Stimulated activated CD4-positive, alpha-beta T cell treated with anti-CD3 and anti-CD28 coated beads, TNF-alpha, amount 100 ng/mL, for 1 hour (primary cell): ENCODE measurements around the gene BAIAP2L2.
"Not testable (repeated sequence)": the region's sequence is repeated elsewhere in the genome, so short reads cannot be mapped to it uniquely, and the experiment has no call there.

ENCODE experiments used
- DNase-seq, 3 donors: peaks; one replicate each; pipeline ENCODE4 v3.0.0-alpha.2; 2020; ENCODE audit warnings: low read depth in 3 of 3, low spot score in 1 of 3

BAIAP2L2 gene

DNA sequence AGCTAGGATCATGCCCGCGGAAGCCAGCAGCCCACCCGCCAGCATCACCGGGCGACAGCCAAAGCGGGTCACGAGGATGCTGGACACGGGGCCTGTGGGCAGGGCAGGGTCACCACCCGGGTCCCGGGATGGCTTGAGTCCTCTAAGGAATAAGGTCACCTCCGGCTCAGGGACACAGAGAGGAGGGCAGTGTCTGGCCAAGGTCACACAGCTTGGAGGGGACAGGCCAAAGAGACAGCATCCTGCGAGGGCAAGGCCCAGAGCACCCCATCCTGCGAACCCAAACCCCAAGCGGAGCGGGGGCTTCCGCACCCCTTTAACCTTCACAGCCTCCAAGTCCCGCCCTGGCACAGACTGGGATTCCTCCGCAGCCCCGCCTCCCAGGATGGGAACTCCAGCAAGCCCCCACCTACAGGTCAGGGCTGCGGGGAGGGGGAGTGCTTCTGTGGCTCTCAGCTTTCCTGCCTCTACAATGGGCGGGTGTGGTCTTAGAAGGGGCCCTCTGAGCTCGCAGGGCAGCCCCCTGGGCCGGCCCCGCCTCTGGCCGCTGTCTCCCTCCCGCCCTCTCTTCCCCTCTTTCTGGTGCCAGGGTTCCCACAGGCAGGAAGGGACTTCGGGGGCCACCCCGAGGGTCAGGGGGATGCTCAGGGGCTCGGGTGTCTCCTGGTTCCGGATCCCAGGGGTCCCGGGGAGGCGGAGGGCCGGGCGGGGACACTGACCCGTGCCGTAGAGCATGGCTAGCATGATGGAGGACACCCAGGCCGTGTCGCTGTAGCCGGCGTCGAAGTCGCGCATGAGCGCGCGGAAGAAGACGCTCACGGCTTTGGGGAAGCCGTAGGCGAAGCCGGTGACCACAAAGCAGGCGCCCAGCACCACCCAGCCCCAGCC is 28.3 kb downstream of the BAIAP2L2 start:
- no peak for DNase-seq

- no peak for DNase-seq
Measured at GRCh38 chr22:38081636-38081940, 28.9 kb downstream of the BAIAP2L2 start.

DNA sequence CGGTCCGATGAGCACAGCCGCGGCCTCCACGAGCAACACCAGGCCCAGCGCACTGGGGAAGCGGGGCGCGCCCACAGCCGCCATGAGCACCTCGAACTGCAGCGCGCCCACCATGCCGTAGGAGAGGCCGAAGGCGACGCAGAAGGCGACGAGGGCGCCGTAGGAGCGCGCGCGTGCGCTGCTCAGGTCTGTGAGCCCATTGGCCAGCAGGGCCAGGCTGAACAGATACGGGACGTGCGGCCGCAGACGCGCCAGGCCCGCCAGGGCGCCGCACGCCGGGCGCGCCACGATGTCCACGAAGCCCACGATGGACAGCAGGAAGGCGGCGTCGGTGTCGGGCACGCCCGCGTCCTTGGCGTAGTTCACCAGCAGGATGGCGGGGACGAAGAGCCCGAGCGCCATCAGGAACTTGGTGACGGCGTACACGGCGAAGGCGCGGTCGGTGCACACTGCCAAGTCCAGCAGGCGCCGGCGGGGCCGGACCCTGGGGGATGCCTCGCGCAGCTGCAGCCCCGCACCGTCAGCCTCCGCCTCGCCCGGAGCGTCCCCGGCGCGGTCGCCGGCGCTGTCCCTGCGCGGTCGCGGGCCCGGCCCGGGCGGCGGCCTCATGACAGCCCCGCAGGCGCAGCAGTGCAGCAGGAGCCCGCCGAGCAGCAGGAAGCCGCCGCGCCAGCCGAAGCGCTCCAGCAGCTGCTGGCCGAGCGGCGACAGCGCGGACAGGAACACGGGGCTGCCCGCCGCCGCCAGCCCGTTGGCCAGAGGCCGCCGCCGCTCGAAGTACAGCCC is 29.4 kb downstream of the BAIAP2L2 start:
- no peak for DNase-seq

- no peak for DNase-seq
Measured at GRCh38 chr22:38080474-38080849, 30.0 kb downstream of the BAIAP2L2 start.

- DNase-seq, result no peak
Measured at GRCh38 chr22:38079804-38080203, 30.7 kb downstream of the BAIAP2L2 start.

DNA sequence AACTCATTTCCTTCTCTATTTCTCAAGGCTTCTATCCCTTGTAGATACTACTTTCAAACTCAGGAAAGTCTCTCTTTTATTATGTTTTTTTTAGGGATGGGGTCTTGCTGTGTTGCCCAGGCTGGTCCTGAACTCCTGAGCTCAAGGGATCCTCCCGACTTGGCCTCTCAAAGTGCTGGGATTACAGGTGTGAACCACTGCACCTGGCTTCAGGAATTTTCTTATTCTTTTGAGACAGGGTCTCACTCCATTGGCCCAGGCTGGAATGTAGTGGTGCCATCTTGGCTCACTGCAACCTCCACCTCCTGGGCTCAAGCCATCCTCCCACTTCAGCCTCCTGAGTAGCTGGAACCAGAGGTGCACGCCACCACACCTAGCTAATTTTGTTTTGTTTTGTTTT is 31.3 kb downstream of the BAIAP2L2 start:
- DNase-seq, result not testable (repeated sequence)

DNA sequence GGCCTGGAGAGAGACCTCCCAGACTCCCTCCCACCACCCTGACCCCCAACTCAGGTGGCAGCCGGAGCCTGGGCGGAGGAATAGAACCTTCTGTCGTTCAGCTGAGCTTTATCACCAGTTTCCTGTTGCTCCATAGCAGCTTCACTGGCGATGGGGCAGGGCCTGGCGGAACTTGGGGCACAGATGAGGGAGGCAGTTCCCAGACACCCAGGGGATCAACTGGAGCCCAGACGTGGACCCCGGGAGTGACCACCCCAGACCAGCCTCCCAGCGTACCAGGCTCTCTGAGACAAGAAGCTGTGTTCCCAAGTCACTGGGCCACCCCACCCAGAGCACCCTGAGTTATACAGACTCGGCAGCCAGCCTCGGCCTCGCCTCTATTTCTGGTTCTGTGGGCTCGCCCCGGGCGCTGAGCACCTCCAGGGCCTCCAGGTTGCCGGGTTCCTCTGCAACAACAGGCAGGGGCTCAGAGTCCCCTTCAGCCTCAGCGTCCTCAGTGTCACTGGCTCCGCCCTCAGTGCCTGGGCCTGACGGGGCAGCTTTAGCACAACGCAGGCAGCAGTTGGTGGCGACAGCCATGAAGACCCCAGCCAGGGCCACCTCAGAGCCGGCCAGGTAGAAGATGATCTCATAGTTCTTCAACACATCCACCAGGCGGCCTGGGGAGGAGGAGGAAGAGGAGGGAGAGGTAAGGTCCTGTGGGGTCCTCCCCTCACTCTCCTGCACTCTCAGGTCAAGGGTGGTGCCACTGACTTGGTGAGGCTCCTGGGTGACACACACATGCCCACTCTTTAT is 32.2 kb downstream of the BAIAP2L2 start:
- DNase-seq, result no peak

- no peak for DNase-seq
Measured at GRCh38 chr22:38077595-38077994, 32.9 kb downstream of the BAIAP2L2 start.

GRCh38 chr22:38077096-38077495 is 33.4 kb downstream of the BAIAP2L2 start:
- DNase-seq, result no peak

- no peak for DNase-seq
Measured at GRCh38 chr22:38075961-38076360, 34.5 kb downstream of the BAIAP2L2 start.

DNA sequence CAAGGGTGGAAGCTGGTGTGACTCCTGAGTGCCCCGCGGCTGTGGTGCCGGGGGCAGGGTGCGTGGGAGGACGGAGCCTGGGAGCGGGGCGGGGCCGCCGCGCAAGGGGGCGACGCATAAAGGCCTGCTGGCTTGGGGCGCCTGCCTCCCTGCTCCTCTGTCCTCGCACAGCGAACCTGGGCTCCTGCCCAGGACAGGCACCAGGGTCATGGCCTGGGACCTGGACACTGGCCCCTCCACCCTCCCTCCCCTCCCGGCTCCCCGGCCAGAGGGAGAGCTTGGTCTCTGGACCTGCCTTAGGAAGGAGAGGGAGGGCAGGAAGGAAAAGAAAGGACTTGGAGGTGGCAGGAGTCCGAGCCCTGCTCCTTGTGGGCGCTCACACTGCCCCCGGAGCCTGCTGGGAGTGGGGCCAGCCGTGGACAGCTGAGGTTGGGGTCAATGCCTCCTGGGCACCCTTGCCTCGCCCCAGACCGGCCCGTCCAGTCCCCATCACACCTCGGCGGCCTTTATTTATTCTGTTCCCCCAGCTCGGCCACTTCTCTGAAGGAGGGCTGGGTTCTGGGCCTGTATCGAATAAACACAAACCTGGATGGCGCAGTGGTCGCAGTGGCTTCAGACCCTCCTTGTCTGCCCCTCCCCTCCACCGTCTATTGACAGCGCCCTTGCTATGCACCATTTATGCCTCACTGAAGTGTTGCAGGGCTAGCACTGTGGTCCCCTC is 35.2 kb downstream of the BAIAP2L2 start:
- DNase-seq, result no peak

DNA sequence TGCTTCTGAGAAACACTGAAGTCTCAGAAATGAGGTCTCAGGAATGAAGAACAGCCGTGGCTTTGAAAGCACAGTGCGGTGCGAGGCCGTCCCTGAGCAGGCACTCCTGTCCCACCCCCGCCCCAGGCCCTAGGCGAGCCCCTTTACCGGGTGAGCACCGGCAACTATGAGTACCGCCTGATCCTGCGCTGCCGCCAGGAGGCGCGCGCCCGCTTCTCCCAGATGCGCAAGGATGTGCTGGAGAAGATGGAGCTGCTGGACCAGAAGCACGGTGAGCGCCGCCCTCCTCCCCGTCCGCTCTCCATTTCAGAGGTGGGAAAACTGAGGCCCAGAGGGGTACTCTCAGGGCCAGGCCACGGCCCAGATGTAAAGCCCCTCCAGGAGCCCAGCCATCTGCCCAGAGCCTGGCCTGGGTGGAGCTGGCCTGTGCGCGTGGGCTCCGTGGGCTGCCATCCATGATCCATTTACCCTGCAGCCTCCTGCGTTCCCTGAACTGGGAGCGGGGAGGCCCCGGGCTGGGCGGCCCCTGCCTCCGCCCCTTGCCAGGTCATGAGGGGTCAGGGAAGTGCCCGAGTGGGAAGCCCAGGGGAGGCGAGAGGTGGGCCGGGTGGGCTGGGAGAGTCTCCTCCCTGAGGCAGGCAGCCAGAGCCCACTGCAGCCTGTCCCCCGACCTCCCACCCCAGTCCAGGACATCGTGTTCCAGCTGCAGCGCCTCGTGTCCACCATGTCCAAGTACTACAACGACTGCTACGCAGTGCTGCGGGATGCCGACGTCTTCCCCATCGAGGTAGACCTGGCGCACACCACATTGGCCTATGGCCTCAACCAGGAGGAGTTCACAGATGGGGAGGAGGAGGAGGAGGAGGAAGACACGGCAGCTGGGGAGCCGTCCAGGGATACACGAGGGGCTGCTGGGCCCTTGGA is 36.0 kb downstream of the BAIAP2L2 start:
- no peak for DNase-seq

DNA sequence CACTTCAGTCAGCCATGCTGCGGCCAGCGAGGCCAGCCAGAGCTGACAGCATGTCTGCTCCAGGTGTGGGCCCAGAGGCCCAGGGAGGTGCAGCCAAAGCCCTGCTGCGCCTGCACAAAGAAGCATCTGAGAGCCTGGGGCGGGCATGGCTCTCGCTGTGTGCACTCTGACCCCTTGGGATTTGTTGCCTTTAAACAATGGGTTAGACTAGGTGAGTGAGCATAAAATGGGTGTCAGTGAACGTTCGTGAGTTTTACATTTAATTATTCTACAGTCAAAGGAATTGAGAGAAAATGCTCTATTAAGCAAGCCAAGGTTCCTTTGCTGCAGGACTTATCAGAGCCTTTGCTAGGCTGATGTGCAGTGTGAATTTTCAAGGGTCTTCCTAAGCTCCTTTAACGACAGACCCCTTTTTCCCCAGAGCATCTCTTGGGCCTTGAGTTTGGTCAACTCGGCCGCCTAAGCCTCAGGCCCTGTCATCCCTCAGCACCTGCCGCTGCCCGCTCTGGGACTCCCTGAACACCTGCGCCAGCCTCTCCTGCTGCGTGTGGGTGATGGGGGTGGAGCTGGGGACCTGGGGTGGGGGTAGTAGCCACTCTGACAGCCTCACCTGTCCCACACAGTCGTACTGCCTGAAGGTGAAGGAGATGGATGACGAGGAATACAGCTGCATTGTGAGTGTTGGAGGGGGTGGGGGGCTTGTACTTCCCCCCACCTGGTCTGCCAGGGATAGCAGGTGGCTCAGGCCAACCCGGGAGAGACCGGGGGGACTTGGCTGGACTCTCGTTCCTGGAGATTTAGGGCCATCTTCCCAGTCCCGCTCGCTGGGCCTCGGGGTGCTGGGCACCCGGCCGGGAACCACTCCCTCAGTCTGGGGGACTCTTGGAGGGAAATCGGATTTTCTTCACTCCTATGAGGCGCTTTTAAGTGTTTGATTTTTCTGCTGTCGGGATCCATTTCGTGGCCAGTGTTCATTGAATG is 37.0 kb downstream of the BAIAP2L2 start:
- no peak for DNase-seq

DNA sequence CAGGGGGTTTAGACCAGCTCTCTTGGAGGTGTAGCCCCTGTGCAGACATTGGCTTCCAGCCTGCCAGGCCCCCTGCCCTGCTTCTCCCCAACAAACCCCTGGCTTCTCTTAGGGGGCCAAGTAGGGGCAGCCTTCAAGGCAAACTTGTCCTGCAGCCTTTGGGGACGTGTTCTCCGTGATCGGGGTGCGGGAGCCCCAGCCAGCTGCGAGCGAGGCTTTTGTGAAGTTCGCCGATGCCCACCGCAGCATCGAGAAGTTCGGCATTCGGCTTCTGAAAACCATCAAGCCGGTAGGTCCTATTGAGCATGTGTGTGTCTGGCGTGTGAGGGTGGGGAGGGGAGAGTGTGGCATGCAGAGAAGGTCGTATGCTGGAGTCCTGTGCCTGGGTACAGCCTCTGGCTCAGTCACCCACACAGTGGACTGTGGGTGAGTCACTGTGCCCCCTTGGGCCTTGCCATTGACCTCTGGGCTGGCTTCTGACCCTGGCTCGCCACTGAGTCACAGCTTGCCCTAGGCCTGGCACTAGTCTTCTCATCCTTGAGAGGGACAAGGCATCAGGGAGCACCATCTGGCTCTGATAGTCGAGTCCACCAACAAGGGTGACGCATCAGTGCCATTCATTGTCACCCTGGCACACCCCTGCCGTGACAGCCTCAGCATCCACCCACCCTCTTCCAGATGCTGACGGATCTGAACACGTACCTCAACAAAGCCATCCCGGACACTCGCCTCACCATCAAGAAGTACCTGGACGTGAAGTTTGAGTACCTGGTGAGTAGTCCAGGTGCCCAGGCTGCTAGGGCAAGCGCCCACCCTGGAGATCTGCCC is 37.9 kb downstream of the BAIAP2L2 start:
- no peak for DNase-seq

DNA sequence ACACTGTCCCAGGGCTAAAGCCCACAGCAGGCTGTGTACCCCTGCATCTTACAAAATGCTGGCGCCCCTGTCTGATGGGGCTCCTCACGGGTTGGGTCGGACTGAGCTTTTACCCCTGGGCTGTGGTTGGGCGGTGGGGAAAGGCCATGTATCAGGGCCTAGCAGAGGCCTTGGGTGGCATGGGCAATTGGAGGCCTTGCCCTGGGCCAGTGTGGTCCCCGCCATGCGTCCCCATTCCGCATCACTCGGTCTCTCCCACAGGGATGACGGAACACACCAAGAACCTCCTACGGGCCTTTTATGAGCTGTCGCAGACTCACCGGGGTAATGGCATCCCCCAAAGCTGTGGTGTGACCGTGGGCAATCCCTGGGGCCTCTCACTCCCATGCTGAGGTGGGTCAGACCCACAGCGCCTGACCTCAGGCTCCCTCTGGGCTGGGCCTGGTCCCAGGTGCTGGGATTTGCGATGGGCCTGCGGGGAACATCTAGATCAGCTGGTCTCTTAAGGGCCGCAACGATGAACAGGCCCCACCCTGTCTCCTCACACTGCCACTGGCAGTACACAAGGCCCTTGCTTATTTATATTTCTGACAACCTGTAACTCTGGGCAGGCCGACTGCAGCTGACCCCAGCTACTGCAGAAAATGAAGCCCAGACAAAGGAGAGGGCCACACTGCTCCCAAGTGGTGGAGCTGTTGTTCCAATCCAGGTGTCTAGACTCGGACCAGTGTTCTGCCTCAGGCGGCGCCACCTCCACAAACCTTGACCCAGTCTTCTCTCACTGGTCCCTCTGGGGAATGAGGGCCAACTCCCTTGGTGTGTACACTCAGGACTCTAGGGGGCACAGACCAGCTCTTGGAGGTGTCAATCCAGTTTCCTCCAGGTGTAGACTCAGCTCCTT is 38.8 kb downstream of the BAIAP2L2 start:
- DNase-seq, result no peak

- DNase-seq, result no peak
Measured at GRCh38 chr22:38070250-38070921, 40.1 kb downstream of the BAIAP2L2 start.
